ENCODE results near the gene NPDC1. TPM values are rescaled to one million over a fixed set of nuclear protein-coding genes. Genes with fewer than 3 reads are reported as not detected.

The NPDC1 gene
- total and polyA plus RNA-seq, 2 of the 8 experiments (the other 6 are each of a cell fraction or from before 2014, with no cell fraction given), result 26.2 to 44.1 TPM

GRCh38 chr9:137070201-137070905 lies 24.4 kb upstream of the NPDC1 start, which contains the start of gene SAPCD2 (continued):
- TF ChIP-seq, protein P1, sequence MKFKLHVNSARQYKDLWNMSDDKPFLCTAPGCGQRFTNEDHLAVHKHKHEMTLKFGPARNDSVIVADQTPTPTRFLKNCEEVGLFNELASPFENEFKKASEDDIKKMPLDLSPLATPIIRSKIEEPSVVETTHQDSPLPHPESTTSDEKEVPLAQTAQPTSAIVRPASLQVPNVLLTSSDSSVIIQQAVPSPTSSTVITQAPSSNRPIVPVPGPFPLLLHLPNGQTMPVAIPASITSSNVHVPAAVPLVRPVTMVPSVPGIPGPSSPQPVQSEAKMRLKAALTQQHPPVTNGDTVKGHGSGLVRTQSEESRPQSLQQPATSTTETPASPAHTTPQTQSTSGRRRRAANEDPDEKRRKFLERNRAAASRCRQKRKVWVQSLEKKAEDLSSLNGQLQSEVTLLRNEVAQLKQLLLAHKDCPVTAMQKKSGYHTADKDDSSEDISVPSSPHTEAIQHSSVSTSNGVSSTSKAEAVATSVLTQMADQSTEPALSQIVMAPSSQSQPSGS (IDR thresholded peaks at IDR 0.05; ENCODE audit: low read length), result no peak
- TF ChIP-seq CEBPB (IDR thresholded peaks at IDR 0.05; ENCODE audit: low read depth, low read length) (no peak), RXRA (IDR thresholded peaks at IDR 0.05; ENCODE audit: insufficient read depth, low read depth, low read length) (no peak), HDAC6 (IDR thresholded peaks at IDR 0.05; ENCODE audit: low read depth, low read length) (no peak), RNF2 (IDR thresholded peaks at IDR 0.05; ENCODE audit: borderline replicate concordance, low read depth, low read length, missing control alignments, poor library complexity, severe bottlenecking) (no peak), NRF1 (IDR thresholded peaks at IDR 0.05; ENCODE audit: low read depth, low read length) (0 out of 2 replicates have a peak, but pooled peaks have one; percentile 11), TCF12 (IDR thresholded peaks at IDR 0.05; ENCODE audit: low read depth, low read length) (no peak), SUZ12 (IDR thresholded peaks at IDR 0.05; ENCODE audit: low read length) (no peak), RFX5 (IDR thresholded peaks at IDR 0.05; ENCODE audit: borderline replicate concordance, low read depth, low read length) (no peak), SRF (IDR thresholded peaks at IDR 0.05; ENCODE audit: low read depth, low read length) (no peak), CBX8 (IDR thresholded peaks at IDR 0.05; ENCODE audit: borderline replicate concordance, low read depth, low read length) (no peak), TAF1 (IDR thresholded peaks at IDR 0.05; ENCODE audit: low read depth, low read length) (no peak; the same call in 1 of the 2 replicates), YY1 (IDR thresholded peaks at IDR 0.05; ENCODE audit: low read depth, low read length) (0 out of 2 replicates have a peak, but pooled peaks have one; percentile 7)
- TF ChIP-seq, protein P2, sequence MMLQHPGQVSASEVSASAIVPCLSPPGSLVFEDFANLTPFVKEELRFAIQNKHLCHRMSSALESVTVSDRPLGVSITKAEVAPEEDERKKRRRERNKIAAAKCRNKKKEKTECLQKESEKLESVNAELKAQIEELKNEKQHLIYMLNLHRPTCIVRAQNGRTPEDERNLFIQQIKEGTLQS (IDR thresholded peaks at IDR 0.05; ENCODE audit: insufficient read depth, low read depth, low read length), result no peak
- TF ChIP-seq, protein P3, sequence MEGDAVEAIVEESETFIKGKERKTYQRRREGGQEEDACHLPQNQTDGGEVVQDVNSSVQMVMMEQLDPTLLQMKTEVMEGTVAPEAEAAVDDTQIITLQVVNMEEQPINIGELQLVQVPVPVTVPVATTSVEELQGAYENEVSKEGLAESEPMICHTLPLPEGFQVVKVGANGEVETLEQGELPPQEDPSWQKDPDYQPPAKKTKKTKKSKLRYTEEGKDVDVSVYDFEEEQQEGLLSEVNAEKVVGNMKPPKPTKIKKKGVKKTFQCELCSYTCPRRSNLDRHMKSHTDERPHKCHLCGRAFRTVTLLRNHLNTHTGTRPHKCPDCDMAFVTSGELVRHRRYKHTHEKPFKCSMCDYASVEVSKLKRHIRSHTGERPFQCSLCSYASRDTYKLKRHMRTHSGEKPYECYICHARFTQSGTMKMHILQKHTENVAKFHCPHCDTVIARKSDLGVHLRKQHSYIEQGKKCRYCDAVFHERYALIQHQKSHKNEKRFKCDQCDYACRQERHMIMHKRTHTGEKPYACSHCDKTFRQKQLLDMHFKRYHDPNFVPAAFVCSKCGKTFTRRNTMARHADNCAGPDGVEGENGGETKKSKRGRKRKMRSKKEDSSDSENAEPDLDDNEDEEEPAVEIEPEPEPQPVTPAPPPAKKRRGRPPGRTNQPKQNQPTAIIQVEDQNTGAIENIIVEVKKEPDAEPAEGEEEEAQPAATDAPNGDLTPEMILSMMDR (IDR thresholded peaks at IDR 0.05; ENCODE audit: control extremely low read depth in 1 of 3, insufficient read depth in 1 of 3, low read depth in 1 of 3, low read length in 3 of 3), result no peak
